ENCODE results near the gene BABAM2. TPM values are rescaled to one million over a fixed set of nuclear protein-coding genes. Genes with fewer than 3 reads are reported as not detected.
"Not testable (repeated sequence)": the region's sequence is repeated elsewhere in the genome, so short reads cannot be mapped to it uniquely, and the experiment has no call there.

BABAM2 gene
- total RNA-seq, 4 donors from 2014 or later: 33.2 to 70.3 (median 38.6) TPM

GRCh38 chr2:28103611-28104010, 213.1 kb downstream of the BABAM2 start:
- H3K9me3 ChIP-seq: no peaks in the 10 kb centered on the region
- H3K27me3 ChIP-seq: no peaks in the 10 kb centered on the region
- TF ChIP-seq POLR2A (IDR thresholded peaks at IDR 0.05) (no peak), CTCF (IDR thresholded peaks at IDR 0.05) (no peak)
- WGBS, 2 donors: 83 to 93% methylated on average over 2 of the region's 2 CpGs
- no peak for DNase-seq
- H3K36me3 ChIP-seq: no peaks in the 10 kb centered on the region
- no peak overlapping the region for H3K4me3 ChIP-seq (replicated peaks in 1 of 3)
- peak overlapping the region in 1 of 3 donors; percentile 46 for H3K27ac ChIP-seq
- intact Hi-C loops (cut with DNase I): no loop called here
- H3K4me1 ChIP-seq: peaks cover 0 to 7% of the 10 kb centered on the region in 2 donors

- TF ChIP-seq CTCF (IDR thresholded peaks at IDR 0.05) (no peak), POLR2A (IDR thresholded peaks at IDR 0.05) (no peak)
- whole genome bisulfite sequencing, 2 donors: 77 to 83% methylated on average over 2 of the region's 2 CpGs
- intact Hi-C loops (cut with DNase I): no loop called here
Observed at GRCh38 chr2:28108143-28108542, 217.6 kb downstream of the BABAM2 start.

GRCh38 chr2:28113771-28114170, 223.2 kb downstream of the BABAM2 start:
- H3K27me3 ChIP-seq; H3K4me3 ChIP-seq (replicated peaks in 1 of 3); DNase-seq; H3K36me3 ChIP-seq; H3K4me1 ChIP-seq; H3K9me3 ChIP-seq; intact Hi-C loops (cut with DNase I); H3K27ac ChIP-seq: not testable (repeated sequence)

More at GRCh38 chr2:28108143-28108542, 217.6 kb downstream of the BABAM2 start:
- Histone ChIP-seq H3K4me1 (peaks cover 0 to 3% of the 10 kb centered on the region in 2 donors), H3K36me3 (no peaks in the 10 kb centered on the region), H3K27me3 (no peaks in the 10 kb centered on the region), H3K9me3 (no peaks in the 10 kb centered on the region), H3K4me3 (replicated peaks in 1 of 3) (no peak overlapping the region), H3K27ac (no peak overlapping the region)
- DNase-seq: no peak

- no peak for DNase-seq
- WGBS, 2 donors: 99 to 100% methylated on average over 2 of the region's 2 CpGs
Observed at GRCh38 chr2:28117104-28117596, 226.6 kb downstream of the BABAM2 start.

GRCh38 chr2:28119631-28120030, 229.1 kb downstream of the BABAM2 start:
- Histone ChIP-seq H3K27me3 (no peaks in the 10 kb centered on the region), H3K4me1 (no peaks in the 10 kb centered on the region), H3K36me3 (no peaks in the 10 kb centered on the region), H3K4me3 (replicated peaks in 1 of 3) (no peak overlapping the region), H3K9me3 (no peaks in the 10 kb centered on the region), H3K27ac (no peak overlapping the region)
- intact Hi-C loops (cut with DNase I): no loop called here
- TF ChIP-seq POLR2A (IDR thresholded peaks at IDR 0.05) (no peak), CTCF (IDR thresholded peaks at IDR 0.05) (no peak)
- 93 to 100% methylated on average over 1 of the region's 1 CpG for WGBS, 2 donors
- no peak for DNase-seq

More at GRCh38 chr2:28117104-28117596, 226.6 kb downstream of the BABAM2 start:
- Histone ChIP-seq H3K36me3 (no peaks in the 10 kb centered on the region), H3K27me3 (no peaks in the 10 kb centered on the region), H3K4me3 (replicated peaks in 1 of 3) (no peak overlapping the region), H3K4me1 (no peaks in the 10 kb centered on the region), H3K9me3 (no peaks in the 10 kb centered on the region), H3K27ac (no peak overlapping the region)
- intact Hi-C loops (cut with DNase I): no loop called here
- TF ChIP-seq CTCF (IDR thresholded peaks at IDR 0.05): no peak
- TF ChIP-seq POLR2A (IDR thresholded peaks at IDR 0.05): no peak

Measured in thyroid gland (tissue), 4 donors.